ENCODE data around the gene RTCB.

The RTCB gene

DNA sequence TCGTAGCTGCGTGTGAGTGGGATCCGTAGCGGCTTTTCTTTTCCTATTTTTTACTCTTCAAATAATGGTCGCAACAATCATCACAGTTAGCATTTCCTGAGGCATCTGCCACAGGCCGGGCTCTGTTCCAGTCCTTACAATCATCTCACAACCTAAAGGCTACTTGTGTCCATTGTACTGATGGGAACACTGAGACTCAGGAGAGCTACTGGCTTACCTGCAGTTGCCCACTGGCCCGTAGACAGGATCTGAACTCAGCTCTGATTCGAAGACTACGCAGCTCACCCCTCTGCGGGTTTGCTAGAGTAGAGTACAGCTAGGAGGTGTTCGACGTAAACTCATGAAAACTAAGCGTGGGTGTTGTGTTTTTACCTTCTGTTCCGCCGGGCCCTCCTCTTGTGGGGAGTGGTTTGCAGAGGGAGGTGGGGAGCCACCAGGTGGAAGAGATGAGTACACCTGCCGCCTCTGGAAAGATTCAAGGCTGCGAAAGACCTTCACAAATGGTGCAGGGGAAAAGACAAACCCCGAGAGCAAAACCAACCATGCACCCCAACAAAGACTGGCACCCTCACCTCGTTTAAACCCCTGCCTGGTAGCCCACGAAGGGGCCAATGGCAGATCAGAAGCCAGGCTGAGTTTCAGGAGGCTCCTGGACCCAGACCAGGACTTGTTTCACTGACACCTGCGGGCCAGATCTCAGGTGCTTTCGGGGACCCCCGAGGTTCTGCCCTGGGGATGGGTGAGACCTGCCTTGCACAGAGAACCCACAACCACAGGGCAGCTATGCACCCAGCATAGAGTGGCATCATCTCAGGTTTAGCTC, 72.6 kb downstream of the RTCB start:
- no peak for DNase-seq (ENCODE audit: low spot score)

DNA sequence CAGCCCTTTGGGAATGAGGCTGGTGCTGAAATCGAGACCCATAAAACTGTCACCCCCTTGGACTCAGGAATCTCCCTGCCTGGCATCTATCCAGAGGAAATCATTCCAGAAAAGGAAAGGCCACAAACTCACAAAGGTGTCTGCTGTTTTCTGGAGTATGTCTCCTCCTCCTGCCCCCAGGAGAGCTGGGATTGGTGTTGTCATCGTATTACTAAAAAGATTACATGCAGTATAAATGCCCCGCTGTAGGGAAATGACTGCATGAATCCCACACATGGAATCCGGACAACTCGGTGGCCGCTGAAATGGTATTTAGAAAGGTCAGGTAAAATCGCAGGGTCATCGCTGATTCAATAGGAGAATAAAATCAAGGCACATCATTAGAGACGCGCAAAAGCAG, 73.3 kb downstream of the RTCB start:
- no peak for DNase-seq (ENCODE audit: low spot score)
